Smooth muscle cell (in vitro differentiated cells): ENCODE measurements around the gene LRMDA. TPM values are rescaled to one million over a fixed set of nuclear protein-coding genes. Genes with fewer than 3 reads are reported as not detected.

Source experiments
- DNase-seq: peaks from one replicate; lab custom pipeline; 2025; ENCODE audit not compliant: unreplicated experiment; lab: John Stamatoyannopoulos, UW
- H2AFZ ChIP-seq: fragments of 200-600 bp; sonication (generic); 2 replicates; pipeline ENCODE4 v1.6.0; 2016; ENCODE audit warnings: antibody characterized with exemption, low read depth, mild to moderate bottlenecking
- H3F3A ChIP-seq: fragments of 200-600 bp; sonication (generic); 2 replicates; pipeline ENCODE4 v1.6.0; 2017; ENCODE audit warnings: antibody characterized with exemption, low read depth
- H3K27ac ChIP-seq: fragments of 200-600 bp; sonication (generic); 2 replicates; pipeline ENCODE4 v1.5.1; 2016; ENCODE audit warnings: low read depth, mild to moderate bottlenecking
- H3K27me3 ChIP-seq: fragments of 200-600 bp; sonication (generic); 2 replicates; pipeline ENCODE4 v1.6.1; 2016; ENCODE audit warnings: low read depth, mild to moderate bottlenecking
- H3K36me3 ChIP-seq: fragments of 200-600 bp; sonication (generic); 2 replicates; pipeline ENCODE4 v1.5.1; 2016; ENCODE audit warnings: low read depth
- H3K4me1 ChIP-seq: fragments of 200-600 bp; sonication (generic); 2 replicates; pipeline ENCODE4 v1.5.1; 2016; ENCODE audit warnings: low read depth
- H3K4me2 ChIP-seq: fragments of 200-600 bp; sonication (generic); 2 replicates; pipeline ENCODE4 v1.6.0; 2016; ENCODE audit warnings: mild to moderate bottlenecking
- H3K4me3 ChIP-seq: fragments of 200-600 bp; sonication (generic); 2 replicates; pipeline ENCODE4 v1.5.1; 2016; ENCODE audit warnings: mild to moderate bottlenecking
- H3K79me2 ChIP-seq: fragments of 200-600 bp; sonication (generic); 2 replicates; pipeline ENCODE4 v1.6.0; 2016; ENCODE audit warnings: low read depth, mild to moderate bottlenecking
- H3K9ac ChIP-seq: fragments of 200-600 bp; sonication (generic); 2 replicates; pipeline ENCODE4 v1.6.0; 2016; ENCODE audit warnings: low read depth
- H3K9me3 ChIP-seq: fragments of 200-600 bp; sonication (generic); replicated peaks from 2 replicates; pipeline ENCODE4 v1.5.1; 2016; ENCODE audit warnings: low read depth
- H4K20me1 ChIP-seq: fragments of 200-600 bp; sonication (generic); 2 replicates; pipeline ENCODE4 v1.6.0; 2016; ENCODE audit warnings: low read depth
- WGBS: methylation state at CpG from one replicate; pipeline ENCODE4 v1.1.7; 2016; ENCODE audit warnings: low lambda C conversion rate; 5-methylcytosine and 5-hydroxymethylcytosine counted together
- polyA plus RNA-seq: library from polyadenylated mRNA; unstranded; fragments of >200 nt; fragmentation: Nextera tagmentation; extraction: Ambion mirVana; gene quantifications from 2 replicates; pipeline ENCODE4 v1.2.1, GENCODE V29; 2016
- total RNA-seq: library from RNA; depleted of rRNA; stranded (reverse); fragments of >200 nt; gene quantifications from 2 replicates; pipeline ENCODE4 v1.2.3, GENCODE V29; 2014
- TF ChIP-seq, protein P1 (sequence below): fragments of 200-600 bp; sonication (generic); IDR thresholded peaks from 2 replicates; pipeline ENCODE4 v1.5.1; 2017; ENCODE audit warnings: borderline replicate concordance, mild to moderate bottlenecking, antibody characterized with exemption; ENCODE audit not compliant: insufficient read depth, poor library complexity, severe bottlenecking

Gene LRMDA
- total and polyA plus RNA-seq, 2 experiments from 2014 or later, result 1.5 to 1.6 TPM

DNA sequence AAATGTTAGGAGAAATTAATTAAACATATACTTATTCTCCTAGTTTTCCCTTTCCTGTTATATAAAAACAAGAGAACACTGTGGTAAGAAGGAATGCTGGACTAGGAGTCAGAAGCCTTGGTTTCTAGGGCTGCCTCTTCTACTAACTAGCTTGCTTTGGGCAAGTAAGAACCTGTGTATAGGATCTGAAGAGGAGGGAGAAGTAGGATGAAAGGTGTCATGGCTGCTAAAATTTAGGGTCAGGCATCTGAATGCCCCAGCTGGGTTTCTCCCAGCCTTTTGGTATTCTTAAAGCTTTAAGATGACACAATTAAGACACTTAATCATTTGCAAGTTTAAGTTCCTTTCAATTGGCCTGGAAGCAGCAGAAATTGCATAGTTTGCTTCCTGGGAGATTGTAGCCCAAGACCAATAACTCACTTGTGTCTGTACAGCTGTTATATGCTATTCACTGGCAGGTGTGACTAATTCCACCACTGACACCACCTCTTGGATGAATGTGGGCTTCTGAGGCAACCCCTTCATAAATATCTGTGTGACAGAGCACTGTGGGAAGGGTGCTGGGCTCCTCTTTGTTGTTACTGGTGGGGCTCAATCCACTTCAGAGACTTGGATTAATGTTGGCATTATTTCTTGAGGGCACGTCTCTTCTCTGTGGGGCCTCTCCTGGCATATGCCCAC is 137.2 kb downstream of the LRMDA start:
- no peaks in the 10 kb centered on the region for H3K4me1 ChIP-seq
- TF ChIP-seq, protein P1, sequence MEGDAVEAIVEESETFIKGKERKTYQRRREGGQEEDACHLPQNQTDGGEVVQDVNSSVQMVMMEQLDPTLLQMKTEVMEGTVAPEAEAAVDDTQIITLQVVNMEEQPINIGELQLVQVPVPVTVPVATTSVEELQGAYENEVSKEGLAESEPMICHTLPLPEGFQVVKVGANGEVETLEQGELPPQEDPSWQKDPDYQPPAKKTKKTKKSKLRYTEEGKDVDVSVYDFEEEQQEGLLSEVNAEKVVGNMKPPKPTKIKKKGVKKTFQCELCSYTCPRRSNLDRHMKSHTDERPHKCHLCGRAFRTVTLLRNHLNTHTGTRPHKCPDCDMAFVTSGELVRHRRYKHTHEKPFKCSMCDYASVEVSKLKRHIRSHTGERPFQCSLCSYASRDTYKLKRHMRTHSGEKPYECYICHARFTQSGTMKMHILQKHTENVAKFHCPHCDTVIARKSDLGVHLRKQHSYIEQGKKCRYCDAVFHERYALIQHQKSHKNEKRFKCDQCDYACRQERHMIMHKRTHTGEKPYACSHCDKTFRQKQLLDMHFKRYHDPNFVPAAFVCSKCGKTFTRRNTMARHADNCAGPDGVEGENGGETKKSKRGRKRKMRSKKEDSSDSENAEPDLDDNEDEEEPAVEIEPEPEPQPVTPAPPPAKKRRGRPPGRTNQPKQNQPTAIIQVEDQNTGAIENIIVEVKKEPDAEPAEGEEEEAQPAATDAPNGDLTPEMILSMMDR, result no peak
- H3K27ac ChIP-seq, result no peak overlapping the region
- H2AFZ ChIP-seq, result no peak overlapping the region
- no peak overlapping the region for H3K4me3 ChIP-seq
- no peaks in the 10 kb centered on the region for H4K20me1 ChIP-seq
- DNase-seq, result no peak
- H3F3A ChIP-seq, result no peaks in the 10 kb centered on the region
- H3K4me2 ChIP-seq, result no peak overlapping the region
- H3K27me3 ChIP-seq, result no peaks in the 10 kb centered on the region
- no peaks in the 10 kb centered on the region for H3K79me2 ChIP-seq
- peaks cover 11% of the 10 kb centered on the region for H3K9me3 ChIP-seq
- no peak overlapping the region for H3K9ac ChIP-seq
- H3K36me3 ChIP-seq, result no peaks in the 10 kb centered on the region
- 84% methylated on average over 1 of the region's 1 CpG for WGBS

DNA sequence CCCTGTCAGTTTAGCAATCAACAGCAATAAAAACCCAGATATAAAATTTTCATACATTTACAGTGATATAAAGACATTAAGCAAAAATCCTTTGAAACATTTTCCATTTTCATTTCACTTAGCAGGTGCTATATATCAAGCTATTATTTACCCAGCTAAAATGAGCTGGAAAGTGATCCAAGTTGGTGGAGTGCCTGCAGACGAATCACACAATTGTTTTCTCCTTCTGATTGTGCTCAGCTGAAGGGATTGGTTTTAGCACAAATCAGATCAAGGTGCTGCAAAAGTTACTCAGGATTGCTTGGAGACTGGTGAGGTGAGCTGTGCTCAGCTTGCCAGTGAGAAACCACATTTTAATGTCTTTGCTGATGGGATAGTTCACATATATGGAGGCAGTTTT is 138.1 kb downstream of the LRMDA start:
- Histone ChIP-seq H2AFZ (no peak overlapping the region), H3K4me2 (no peak overlapping the region)

DNA sequence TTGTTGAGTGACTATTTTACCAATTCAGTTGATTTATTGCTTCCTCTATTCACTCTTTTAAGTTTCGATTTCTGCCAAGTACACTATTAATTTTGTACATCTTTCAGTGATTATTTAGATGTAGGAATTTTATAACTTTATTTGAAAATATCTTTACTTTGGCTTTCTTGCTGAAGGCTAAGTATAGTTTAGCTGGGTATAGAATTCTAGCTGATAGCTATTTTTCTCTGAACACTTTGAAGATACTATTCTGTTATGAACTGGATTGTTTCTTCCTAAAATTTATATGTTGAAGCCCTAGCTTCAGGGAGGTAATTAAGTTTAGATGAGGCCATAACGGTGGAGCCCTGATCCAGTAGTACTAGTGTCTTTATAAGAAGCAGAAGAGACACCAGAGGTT is 141.1 kb downstream of the LRMDA start:
- H3K9me3 ChIP-seq, result peaks cover 17% of the 10 kb centered on the region
- H3K9ac ChIP-seq, result no peak overlapping the region
- H4K20me1 ChIP-seq, result no peaks in the 10 kb centered on the region
- no peaks in the 10 kb centered on the region for H3K27me3 ChIP-seq
- no peaks in the 10 kb centered on the region for H3K36me3 ChIP-seq
- H3K4me1 ChIP-seq, result no peaks in the 10 kb centered on the region
- no peak overlapping the region for H3K4me3 ChIP-seq
- no peak overlapping the region for H2AFZ ChIP-seq
- H3K4me2 ChIP-seq, result no peak overlapping the region
- whole genome bisulfite sequencing, result 86% methylated on average over 2 of the region's 2 CpGs
- no peaks in the 10 kb centered on the region for H3K79me2 ChIP-seq
- H3F3A ChIP-seq, result no peaks in the 10 kb centered on the region
- no peak for DNase-seq
- no peak overlapping the region for H3K27ac ChIP-seq
- TF ChIP-seq, protein P1, result no peak

More for the DNA sequence above, 138.1 kb downstream of the LRMDA start:
- no peak overlapping the region for H3K4me3 ChIP-seq
- H4K20me1 ChIP-seq, result no peaks in the 10 kb centered on the region
- WGBS, result 89% methylated on average over 1 of the region's 1 CpG
- no peak overlapping the region for H3K27ac ChIP-seq
- TF ChIP-seq, protein P1, result no peak
- H3K27me3 ChIP-seq, result no peaks in the 10 kb centered on the region
- H3K79me2 ChIP-seq, result no peaks in the 10 kb centered on the region
- no peaks in the 10 kb centered on the region for H3F3A ChIP-seq
- DNase-seq, result no peak
- H3K9me3 ChIP-seq, result peaks cover 17% of the 10 kb centered on the region
- no peaks in the 10 kb centered on the region for H3K4me1 ChIP-seq
- H3K9ac ChIP-seq, result no peak overlapping the region
- H3K36me3 ChIP-seq, result no peaks in the 10 kb centered on the region

DNA sequence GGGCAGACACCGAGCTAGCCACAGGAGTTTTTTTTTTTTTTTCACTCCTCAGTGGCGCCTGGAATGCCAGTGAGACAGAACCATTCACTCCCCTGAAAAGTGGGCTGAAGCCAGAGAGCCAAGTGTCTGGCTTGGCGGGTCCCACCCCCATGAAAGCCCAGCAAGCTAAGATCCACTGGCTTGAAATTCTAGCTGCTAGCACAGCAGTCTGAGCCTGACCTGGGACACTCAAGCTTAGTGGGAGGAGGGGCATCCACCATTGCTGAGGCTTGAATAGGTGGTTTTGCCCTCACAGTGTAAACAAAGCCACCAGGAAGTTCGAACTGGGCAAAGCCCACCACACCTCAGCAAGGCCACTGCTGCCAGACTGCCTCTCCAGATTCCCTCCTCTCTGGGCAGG is 144.5 kb downstream of the LRMDA start:
- no peak overlapping the region for H3K9ac ChIP-seq
- no peaks in the 10 kb centered on the region for H3K36me3 ChIP-seq
- WGBS, result 68% methylated on average over 4 of the region's 4 CpGs
- H3K9me3 ChIP-seq, result peaks cover 17% of the 10 kb centered on the region
- TF ChIP-seq, protein P1, result no peak
- no peaks in the 10 kb centered on the region for H3F3A ChIP-seq
- no peaks in the 10 kb centered on the region for H4K20me1 ChIP-seq
- no peak overlapping the region for H3K4me3 ChIP-seq
- no peak overlapping the region for H3K4me2 ChIP-seq
- H3K27ac ChIP-seq, result no peak overlapping the region
- H3K4me1 ChIP-seq, result no peaks in the 10 kb centered on the region
- DNase-seq, result no peak
- no peaks in the 10 kb centered on the region for H3K79me2 ChIP-seq
- no peak overlapping the region for H2AFZ ChIP-seq
- H3K27me3 ChIP-seq, result no peaks in the 10 kb centered on the region
